GM11168 (cell line): ENCODE measurements around the gene DCC.

Experiments used
- in situ Hi-C: fragments of 300-500 bp; cut with MboI; formaldehyde crosslinking; loops from one replicate; pipeline ENCODE4 v1.12.0; 2022; ENCODE audit warnings: low sequenced_read_pairs; ENCODE audit not compliant: unreplicated experiment

Gene DCC

DNA sequence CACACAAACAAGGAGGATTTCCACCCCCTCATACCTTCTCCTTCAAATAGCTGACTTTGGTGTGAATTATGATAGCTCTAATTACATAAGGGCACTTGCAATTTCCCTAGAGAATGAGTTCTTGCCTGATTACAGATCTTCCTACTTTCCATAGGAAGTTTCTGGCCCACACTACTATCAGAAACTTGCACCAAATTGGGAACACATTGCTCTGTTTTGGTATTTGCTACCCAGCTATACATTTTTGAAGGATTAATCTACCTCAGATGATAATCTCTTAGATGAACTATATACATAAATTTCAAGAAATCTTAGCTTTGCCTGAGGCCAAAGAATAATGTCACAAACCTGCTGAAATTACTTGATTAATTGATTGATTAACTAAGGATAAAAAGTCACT is 4.9 kb downstream of the DCC start:
- in situ Hi-C loops, result no loop called here

DNA sequence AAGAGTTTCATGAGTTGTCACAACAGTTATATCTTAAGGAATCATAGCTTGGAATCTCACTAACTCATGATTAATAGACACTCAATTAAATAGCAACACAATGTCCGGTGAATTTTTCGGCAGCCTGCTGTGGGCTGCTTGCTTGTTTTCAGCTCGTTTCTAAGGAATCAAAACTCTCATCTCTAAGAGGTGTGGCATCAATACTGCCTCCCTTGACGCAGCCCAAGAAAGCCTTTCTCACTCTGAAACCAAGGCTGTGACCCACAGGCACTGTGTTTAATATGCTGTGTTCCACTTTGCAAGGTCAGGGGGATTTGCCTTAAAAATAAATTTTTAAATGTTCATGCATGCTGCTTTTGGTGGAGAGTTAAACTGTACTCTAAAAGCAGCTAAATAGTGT is 5.4 kb downstream of the DCC start:
- in situ Hi-C loops, result no loop called here

DNA sequence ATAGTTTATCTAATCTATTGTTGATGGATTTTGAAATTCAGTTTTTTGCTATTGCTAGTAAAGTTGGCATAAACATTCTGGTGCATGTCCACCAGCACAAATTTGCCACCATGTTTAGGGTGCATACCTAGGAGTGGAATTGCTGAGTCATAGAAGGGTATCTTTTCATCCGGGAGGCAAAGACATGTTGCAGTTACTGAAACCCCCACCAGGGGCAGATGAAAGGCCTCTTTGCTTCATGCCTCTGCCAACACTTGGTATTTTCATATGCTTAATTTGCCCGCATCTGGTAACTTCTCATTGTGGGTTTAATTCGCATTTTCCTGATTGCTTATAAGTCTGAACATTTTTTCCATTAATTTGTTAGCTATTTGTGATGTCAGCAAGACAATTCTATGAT is 8.2 kb downstream of the DCC start:
- in situ Hi-C loops, result no loop called here

DNA sequence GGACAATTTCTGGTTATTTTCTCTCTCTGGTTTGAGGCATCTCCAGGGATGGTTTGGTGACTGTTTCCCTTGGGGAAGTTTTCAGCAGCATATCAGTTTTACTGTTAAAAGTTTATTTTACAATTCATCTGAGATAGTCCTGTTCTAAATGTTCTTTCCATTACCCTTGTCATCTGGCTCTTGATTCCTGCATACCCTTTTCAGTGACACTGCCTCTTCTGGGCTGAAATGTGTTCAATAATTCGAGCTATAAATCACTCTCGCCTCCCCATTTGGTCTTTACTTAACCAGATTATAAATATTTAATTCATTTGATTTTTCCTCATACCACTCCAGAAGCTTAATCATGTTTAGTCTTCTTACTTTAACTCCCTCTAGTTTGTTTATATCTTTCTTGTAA is 9.5 kb downstream of the DCC start:
- in situ Hi-C loops, result no loop called here

DNA sequence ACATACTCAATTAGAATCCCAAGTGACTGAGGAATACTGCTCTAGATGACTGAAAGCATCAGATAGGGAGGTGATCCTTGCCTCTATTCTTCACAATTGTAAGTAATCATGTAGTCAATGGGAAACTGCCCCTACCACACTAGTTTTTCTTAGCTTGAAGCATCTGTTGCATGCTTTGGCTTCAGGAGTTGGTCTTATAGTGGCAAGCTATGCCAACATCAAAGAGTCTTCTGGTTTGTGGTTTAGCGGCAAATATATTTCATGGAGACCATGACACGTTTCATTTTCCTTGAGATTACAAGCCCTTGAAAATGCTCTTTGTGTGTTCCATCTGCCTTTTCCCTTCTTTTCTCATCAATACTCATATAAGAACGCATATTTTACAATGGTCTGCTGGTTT is 12.9 kb downstream of the DCC start:
- in situ Hi-C loops, result loop anchor here (25.0 kb wide), 1 partner anchor 309 kb away; no protein-coding TSS in a partner anchor

DNA sequence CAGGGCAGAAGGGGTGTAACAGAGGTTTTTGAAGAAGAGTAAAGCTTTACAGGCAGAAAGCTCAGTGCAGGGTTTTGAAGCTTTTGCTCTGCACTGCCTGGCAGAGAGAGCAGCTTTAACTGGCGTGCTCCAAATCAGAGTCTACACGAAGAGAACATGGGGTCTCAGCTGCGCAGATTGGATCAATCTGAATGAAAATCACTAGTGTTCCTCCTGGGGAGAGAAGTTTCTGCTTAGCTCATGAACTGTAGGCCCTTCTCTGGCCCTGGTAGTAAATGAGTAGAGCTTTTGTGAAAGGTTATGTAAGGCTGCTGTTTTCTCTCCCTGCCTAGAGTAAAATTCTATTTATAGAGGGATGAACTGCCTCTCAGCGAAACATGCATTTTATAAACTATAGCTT is 13.6 kb downstream of the DCC start:
- in situ Hi-C loops, result loop anchor here (25.0 kb wide), 1 partner anchor 309 kb away; no protein-coding TSS in a partner anchor

DNA sequence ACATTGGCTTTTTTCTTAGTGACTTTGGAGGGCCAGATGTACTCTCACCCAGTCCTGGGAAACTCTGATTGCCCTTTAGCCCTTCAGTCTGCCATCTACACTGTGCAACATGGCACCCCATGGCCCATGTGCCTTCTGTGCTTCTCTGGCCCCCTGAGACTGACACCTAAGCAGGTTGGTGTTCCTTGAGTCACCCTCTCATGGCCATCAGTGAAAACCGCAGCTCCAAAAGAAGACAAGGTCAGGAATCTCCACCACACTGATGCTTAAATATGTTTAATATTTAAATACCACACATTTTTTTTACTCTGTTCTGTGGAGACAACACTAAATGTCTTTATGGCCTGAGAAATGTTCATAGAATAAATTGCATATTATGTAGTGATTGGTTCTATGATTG is 23.9 kb downstream of the DCC start:
- in situ Hi-C loops, result loop anchor here (25.0 kb wide), 1 partner anchor 298 kb away; no protein-coding TSS in a partner anchor

DNA sequence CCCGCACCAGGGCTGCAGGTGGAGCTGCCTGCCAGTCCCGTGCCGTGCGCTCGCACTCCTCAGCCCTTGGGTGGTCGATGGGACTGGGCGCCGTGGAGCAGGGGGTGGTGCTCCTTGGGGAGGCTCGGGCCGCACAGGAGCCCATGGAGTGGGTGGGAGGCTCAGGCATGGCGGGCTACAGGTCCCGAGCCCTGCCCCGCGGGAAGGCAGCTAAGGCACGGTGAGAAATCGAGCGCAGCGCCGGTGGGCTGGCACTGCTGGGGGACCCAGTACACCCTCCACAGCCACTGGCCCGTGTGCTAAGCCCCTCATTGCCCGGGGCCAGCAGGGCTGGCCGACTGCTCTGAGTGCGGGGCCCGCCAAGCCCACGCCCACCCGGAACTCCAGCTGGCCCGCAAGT is 26.9 kb downstream of the DCC start:
- in situ Hi-C loops, result loop anchor here (25.0 kb wide), 1 partner anchor 295 kb away; no protein-coding TSS in a partner anchor

DNA sequence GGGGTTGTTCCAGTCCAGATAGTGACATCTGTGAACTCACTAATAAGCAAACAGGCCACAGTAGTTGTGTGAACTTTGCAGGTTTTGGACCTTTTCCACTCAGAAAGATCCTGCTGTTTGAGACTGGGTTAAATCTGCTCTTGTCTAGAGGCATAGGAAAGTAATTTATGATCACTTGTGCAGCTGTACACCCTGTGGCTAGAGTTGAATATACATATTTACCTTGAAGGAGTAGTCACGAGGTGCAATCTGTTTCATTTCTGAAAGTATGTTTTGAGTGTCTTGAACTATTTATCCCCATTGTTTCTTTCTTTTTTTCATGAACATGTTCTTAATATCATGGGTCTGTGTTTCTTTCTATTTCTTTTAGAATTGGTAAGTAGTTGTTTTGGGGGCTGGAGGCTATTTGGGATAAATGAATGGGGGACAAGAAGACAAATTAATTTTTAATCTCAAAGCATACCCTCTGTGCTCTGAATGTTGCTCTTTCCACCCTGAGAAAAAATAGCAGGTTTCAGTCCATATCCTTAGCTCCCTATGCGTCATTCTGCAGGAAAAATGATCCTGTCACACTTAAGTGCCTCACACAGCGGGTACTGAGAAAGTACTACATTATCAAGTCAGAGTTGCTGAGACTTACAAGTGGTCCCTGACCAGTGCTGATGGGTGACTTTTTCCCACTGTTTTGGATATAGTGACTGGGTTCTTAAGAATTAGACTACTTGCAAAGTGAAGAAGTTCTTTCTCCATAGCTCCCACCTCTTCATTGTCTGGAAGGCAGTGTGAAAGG is 28.2 kb downstream of the DCC start:
- in situ Hi-C loops, result loop anchor here (25.0 kb wide), 1 partner anchor 294 kb away; no protein-coding TSS in a partner anchor

DNA sequence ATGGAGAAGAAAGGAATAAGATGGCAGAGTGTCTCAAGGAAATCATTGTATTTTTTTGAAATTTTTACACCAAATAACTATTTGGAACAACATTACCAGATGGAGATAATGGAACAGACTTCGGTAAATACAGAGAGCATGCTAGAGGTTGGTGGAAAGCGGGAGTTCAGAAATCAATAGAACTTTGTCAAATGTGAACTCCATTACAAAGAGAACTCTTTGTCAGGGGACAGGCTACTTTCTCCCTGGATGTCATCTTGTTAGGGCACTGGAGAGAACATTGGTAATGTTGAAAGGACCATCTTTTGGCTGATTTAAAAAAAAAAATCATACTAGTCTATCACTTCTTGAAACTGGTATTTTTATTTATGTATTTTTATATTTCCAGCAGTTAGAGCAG is 30.8 kb downstream of the DCC start:
- in situ Hi-C loops, result loop anchor here (25.0 kb wide), 1 partner anchor 291 kb away; no protein-coding TSS in a partner anchor

DNA sequence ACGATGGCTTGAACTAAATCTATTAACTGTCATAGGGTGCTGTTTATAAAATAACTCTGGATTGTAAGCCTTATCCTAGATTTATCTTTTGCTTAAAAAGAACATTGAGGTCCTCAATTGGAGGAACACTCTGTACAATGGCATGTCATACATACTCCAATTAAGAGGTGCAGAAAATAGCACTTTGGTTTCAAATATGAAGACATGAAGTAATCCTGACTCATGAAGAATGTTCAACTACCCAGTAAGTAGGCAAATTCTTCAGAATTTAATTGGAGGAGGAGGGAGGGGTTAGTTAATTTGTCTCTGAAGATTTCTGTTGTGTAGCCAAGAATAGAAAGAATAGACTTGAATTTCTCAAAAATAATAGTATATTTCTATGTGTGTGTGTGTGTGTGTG is 36.1 kb downstream of the DCC start:
- in situ Hi-C loops, result no loop called here

DNA sequence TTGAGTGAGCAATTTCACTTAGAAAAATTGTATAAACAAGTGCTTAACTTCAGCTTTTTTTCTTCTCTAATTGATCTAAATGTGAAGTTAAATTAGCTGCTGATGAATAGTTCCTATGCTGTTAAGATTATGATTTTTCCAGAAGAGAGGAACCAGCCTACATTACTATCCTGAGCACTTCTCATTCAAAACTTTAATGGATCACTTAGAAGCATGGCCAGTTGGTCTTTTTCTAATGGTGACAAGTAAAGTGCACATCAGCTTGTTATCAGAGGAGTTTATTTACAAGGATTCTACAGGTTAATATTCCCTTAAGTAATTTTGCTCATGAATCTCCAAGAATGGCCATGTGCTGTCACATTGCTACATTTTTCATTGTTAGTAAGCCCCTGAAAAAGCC is 37.1 kb downstream of the DCC start:
- in situ Hi-C loops, result no loop called here

DNA sequence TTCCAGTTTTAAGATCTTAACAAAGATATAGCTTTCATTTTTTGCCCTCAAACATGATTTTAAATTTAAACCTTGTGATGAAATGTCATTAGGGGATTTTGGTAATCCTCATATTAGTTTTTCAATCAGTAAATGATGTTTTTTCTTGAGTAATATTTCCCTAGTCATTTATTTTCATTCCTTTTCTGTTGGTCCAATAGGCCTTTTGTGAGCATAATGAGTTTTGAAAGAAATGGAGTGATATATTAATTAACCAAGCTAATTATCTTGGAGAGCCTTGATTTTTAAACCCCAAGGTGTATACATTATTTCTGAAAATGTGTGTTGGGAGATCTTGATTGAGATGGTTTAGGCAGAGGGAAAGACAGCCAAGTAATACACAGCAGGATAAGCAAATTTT is 46.3 kb downstream of the DCC start:
- in situ Hi-C loops, result no loop called here

DNA sequence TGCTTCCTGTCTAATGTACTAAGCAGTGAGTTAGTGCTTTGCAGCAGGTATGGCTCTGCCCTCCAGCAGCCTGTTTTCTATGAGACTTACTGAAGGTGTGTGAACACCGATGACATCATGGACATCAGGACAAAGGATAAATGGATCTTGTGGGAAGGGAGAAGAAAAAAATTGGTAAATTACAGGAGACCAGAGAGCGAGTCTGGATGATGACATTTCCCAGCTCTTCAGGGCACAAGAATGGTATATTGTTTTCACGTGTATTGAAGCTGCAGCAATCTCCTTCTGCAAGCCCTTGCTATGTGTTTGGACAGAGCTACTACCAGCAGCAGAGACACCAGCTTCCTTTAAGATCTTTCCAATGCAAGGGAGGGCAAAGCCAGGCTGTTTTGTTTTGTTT is 47.2 kb downstream of the DCC start:
- in situ Hi-C loops, result no loop called here

DNA sequence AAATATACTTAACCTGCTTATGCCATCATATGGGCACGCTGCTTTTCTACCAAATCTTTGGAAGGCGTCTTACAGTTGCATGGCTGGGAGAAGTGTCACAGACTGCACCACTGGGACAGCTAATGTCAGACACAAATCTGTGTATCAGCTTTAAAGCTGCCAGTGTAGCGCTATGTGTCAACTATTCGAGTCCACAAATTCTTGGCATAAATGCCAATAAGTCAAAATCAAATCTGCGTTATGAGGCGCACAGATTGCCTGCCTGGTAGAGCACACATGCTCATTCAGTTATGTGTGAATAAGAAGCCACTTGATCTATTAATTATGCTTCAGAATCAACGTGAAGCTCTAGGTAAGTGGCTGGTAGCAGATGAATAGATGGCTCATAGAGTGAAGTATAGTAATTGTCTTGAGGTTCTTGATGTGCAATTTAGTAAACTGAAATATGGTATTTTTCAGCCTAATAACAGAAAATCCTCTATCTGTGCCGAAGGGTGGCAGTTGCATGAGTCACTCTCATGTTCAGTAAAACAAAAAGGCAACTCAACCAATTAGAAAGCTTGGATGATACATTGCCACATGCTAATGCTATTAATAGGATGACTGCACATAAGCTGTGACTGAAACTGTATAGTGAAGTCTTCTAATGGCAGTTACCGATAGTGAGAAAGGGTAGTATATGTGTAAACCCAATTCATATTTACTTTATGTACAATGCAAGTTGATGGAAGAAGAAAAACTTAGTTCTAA is 52.0 kb downstream of the DCC start:
- in situ Hi-C loops, result no loop called here

DNA sequence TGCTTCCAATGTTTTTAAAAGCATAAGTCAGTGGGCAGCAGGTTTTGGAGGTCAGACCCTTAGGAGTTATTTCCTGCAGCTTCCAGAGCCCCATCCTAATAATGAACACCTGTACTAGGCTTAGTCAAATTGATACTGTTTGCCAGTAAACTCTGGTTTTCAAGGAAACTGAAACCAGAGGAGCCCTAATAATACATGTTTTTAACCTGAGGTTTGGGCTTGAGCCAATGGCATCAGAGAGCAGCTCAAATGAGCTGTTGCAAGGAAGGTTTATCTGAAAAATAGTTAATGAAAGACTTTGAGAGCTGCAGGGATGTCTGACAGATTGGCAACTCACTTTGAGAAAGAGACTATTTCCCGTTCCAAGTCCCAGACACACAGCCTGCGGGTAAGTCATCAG is 54.6 kb downstream of the DCC start:
- in situ Hi-C loops, result no loop called here

DNA sequence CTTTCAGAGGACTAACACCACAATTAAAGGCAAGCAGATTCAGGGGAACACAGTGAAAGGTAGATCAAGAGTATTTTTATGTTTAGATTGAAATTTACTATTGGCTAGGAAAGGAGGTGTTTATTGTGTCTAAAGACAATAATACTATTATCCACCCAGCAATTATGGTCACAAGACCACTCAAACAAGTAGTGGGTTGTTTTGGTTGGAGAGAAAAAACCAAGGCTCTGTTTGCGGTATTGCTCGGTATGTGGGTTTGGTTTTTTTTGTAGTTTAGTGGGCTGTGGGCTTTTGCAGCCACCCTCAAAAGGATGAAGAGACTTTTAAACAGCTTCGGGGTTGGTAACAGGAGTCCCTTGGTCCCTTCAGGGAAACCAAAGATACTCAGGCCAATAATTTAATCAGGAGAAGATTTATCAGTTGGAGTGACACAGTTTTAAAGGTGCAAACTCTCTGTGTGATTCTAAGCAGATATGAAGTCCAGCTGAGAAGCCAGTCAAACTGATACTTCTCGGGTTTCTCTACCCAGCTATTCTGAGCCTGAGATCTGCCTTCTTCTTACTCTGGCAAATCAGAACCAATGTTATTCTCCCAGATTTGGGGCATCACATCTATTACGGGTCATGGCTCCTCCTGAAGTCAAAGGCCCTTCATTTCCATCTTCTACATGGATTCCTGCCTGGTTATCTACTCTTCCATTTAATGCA is 55.3 kb downstream of the DCC start:
- in situ Hi-C loops, result no loop called here

DNA sequence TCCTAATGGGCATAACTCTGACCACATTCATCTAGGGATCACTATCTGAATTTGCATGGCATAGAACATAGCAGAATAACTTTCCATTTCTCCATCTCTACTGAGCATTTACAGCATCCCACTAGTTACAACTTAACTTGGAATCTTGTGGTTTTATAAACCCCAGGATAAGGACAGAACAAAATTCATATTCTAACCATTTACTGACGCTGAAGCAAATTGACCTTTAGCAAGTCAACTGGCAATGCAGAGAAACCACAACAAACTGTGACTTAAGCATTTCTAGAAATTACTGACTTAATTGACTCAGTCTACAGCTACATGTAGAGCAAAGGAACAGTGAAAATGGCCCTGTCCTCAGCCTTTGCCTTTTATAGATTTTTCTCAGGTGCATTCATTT is 61.2 kb downstream of the DCC start:
- in situ Hi-C loops, result no loop called here

DNA sequence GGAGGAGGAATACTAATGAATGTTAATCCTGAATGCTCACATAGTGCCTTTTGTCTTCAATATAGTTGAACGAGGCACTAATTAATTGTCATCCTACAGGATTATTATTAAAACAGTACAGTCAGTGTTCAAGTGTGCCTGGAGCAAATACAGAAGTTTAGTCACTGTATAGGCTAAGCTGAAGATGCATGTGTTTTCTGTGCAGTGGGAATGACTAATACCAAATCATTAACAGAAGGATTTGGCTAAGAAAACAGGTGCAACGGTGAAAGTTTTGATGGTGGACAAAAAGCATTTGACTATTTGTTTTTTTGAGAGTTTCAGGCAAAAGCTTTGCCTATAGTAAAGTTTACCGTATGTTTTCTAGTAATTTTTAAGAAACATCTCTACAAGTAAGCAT is 62.8 kb downstream of the DCC start:
- in situ Hi-C loops, result no loop called here

DNA sequence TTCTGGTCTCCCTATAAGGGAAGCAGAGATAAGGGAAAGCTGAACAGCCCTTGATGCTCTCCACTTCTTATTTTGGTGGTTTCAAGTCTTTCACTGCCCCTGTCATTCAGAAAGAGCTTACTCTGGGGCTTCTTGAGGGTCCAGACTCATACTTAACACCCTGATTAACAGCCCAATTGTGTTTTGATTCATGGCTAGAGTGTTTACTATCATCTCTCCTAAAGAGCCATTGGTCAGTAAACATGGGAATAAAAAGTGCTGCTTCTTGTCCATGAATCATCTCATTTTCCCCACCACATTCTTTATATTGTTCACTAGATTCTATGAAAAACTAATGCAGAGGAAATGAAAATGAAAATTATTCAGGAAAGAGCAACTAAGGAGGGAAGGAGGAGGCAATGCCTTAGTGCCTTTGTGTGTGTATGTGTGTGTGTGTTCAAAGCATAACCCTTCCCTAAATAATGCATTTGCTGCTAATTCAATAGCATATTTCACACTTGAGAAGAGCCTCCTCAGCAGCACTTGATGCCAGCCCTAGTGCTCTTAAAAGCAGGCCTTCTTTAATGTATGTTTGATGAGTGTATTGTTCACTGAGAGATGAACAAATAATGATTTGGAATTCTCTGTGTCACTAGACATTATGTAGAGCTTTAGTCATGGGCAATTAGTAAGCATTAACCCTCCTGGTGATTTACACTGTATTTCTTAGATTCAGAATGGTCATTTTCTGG is 63.5 kb downstream of the DCC start:
- in situ Hi-C loops, result no loop called here
